Endothelial cell of umbilical vein (primary cell): ENCODE measurements around the gene IPO11.

Experiments used
- EZH2 ChIP-seq: IDR thresholded peaks from 2 replicates; pipeline ENCODE4 v1.6.1; 2012; ENCODE audit warnings: borderline replicate concordance, low read depth, mild to moderate bottlenecking, moderate library complexity, low read length, inconsistent platforms; ENCODE audit not compliant: severe bottlenecking
- MYC ChIP-seq: IDR thresholded peaks from one replicate; pipeline ENCODE4 v1.6.1; 2011; ENCODE audit warnings: mild to moderate bottlenecking, low read depth, low read length
- POLR2A ChIP-seq: IDR thresholded peaks from 2 replicates; pipeline ENCODE4 v1.6.1; 2012; ENCODE audit warnings: low read depth, mild to moderate bottlenecking, control low read depth, low read length
- TF ChIP-seq, protein P1 (sequence below), 2 donors: IDR thresholded peaks; 1 replicate in 1 of 2; 2 replicates in 1 of 2; pipeline ENCODE4 v1.5.1; 2011; ENCODE audit warnings: low read length in 2 of 2, mild to moderate bottlenecking in 2 of 2, moderate library complexity in 2 of 2, control low read depth in 1 of 2, inconsistent platforms in 1 of 2, low read depth in 1 of 2; ENCODE audit not compliant: insufficient read depth in 1 of 2; ENCODE audit errors: extremely low read depth in 1 of 2

DNA sequence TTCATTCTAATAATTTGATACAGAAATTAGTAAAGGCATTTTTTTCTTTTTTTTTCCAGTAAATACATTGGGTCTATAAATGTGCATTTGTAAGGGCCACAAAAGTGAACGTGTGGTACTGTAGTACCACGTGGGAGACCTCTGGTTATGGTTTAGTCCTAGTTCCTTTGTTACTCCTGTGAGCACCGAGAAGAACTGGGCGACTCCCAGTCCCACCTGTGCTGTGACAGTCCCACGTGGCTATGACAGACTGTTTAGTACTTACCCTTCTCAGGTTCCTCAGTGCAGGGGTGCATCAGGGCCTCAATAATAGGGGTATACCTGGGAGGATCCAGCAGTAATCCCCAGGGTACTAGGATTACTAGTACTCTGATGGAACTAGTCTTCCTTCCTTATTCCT is 215.3 kb downstream of the IPO11 start:
- TF ChIP-seq, protein P1, sequence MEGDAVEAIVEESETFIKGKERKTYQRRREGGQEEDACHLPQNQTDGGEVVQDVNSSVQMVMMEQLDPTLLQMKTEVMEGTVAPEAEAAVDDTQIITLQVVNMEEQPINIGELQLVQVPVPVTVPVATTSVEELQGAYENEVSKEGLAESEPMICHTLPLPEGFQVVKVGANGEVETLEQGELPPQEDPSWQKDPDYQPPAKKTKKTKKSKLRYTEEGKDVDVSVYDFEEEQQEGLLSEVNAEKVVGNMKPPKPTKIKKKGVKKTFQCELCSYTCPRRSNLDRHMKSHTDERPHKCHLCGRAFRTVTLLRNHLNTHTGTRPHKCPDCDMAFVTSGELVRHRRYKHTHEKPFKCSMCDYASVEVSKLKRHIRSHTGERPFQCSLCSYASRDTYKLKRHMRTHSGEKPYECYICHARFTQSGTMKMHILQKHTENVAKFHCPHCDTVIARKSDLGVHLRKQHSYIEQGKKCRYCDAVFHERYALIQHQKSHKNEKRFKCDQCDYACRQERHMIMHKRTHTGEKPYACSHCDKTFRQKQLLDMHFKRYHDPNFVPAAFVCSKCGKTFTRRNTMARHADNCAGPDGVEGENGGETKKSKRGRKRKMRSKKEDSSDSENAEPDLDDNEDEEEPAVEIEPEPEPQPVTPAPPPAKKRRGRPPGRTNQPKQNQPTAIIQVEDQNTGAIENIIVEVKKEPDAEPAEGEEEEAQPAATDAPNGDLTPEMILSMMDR (IDR thresholded peaks at IDR 0.05; ENCODE audit: extremely low read depth in 1 of 2, insufficient read depth in 1 of 2, low read depth in 1 of 2, low read length in 2 of 2), result no peak
- no peak for TF ChIP-seq EZH2
- TF ChIP-seq POLR2A, result no peak
- TF ChIP-seq MYC, result no peak
